ENCODE measurements around the gene POU2F2. TPM values are rescaled to one million over a fixed set of nuclear protein-coding genes. Genes with fewer than 3 reads are reported as not detected.

POU2F2 gene
- total and polyA plus RNA-seq, 2 experiments from 2014 or later, result 1.5 to 3.0 TPM

DNA sequence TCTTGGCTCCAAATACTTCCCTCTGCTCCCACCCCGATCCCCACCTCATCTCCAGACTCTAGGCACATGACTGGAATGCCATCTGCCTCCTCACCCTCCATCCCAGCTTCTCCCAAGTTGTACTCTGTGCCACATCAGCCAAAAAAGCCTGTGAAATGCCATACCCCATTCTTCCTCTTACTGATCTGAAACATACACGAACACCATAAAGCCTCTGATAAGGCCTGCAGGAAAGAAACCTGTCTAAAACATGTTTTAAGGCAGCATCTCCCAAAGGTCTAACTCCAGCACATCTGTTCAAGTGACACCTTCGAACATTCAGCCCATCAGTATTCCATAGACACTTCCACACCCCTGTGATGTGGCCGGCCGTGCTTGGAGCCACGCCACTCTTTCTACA, 67.8 kb downstream of the POU2F2 start:
- WGBS, 2 experiments (ENCODE audit: low coverage in 1 of 2, low lambda C conversion rate in 2 of 2, missing lambda C conversion rate in 2 of 2), result 67 to 69% methylated on average over 6 of the region's 6 CpGs

GRCh38 chr19:42062381-42062780, 69.9 kb downstream of the POU2F2 start:
- Histone ChIP-seq H3K27me3 (replicated peaks; ENCODE audit: insufficient read depth) (peaks cover 8% of the 10 kb centered on the region), H3K27ac (no peak overlapping the region), H3K4me2 (ENCODE audit: unreplicated experiment) (no peak overlapping the region), H3K4me3 (no peak overlapping the region), H3K9me3 (ENCODE audit: low read depth) (no peaks in the 10 kb centered on the region), H3K4me1 (ENCODE audit: insufficient read depth) (no peaks in the 10 kb centered on the region), H4K20me1 (ENCODE audit: insufficient read depth) (no peaks in the 10 kb centered on the region), H3K36me3 (ENCODE audit: low read depth) (no peaks in the 10 kb centered on the region), H2AFZ (no peak overlapping the region), H3K79me2 (ENCODE audit: insufficient read depth) (no peaks in the 10 kb centered on the region), H3K9ac (no peak overlapping the region), H3K9me2 (ENCODE audit: insufficient read depth) (no peaks in the 10 kb centered on the region), H3F3A (ENCODE audit: insufficient read depth) (no peaks in the 10 kb centered on the region)
- 89 to 93% methylated on average over 11 to 16 of the region's 16 CpGs for WGBS, 2 experiments (ENCODE audit: low coverage in 1 of 2, low lambda C conversion rate in 2 of 2, missing lambda C conversion rate in 2 of 2)
- no peak for TF ChIP-seq EZH2 (IDR thresholded peaks at IDR 0.05; ENCODE audit: insufficient read depth, poor library complexity, severe bottlenecking)
- TF ChIP-seq EZH2phosphoT487 (IDR thresholded peaks at IDR 0.05; ENCODE audit: insufficient read depth, low read depth), result no peak
- in situ Hi-C loops (cut with MboI), result no loop called here
- no peak for DNase-seq

More for the DNA sequence above, 67.8 kb downstream of the POU2F2 start:
- no peaks in the 10 kb centered on the region for H3K9me3 ChIP-seq (ENCODE audit: low read depth)
- H3K9me2 ChIP-seq (ENCODE audit: insufficient read depth), result no peaks in the 10 kb centered on the region
- no peaks in the 10 kb centered on the region for H3K79me2 ChIP-seq (ENCODE audit: insufficient read depth)
- no peak overlapping the region for H2AFZ ChIP-seq
- no peaks in the 10 kb centered on the region for H3F3A ChIP-seq (ENCODE audit: insufficient read depth)
- no peak overlapping the region for H3K4me3 ChIP-seq
- no peak overlapping the region for H3K27ac ChIP-seq
- no peaks in the 10 kb centered on the region for H3K36me3 ChIP-seq (ENCODE audit: low read depth)
- H4K20me1 ChIP-seq (ENCODE audit: insufficient read depth), result no peaks in the 10 kb centered on the region
- H3K27me3 ChIP-seq (replicated peaks; ENCODE audit: insufficient read depth), result peaks cover 24% of the 10 kb centered on the region
- TF ChIP-seq EZH2 (IDR thresholded peaks at IDR 0.05; ENCODE audit: insufficient read depth, poor library complexity, severe bottlenecking) (no peak), EZH2phosphoT487 (IDR thresholded peaks at IDR 0.05; ENCODE audit: insufficient read depth, low read depth) (no peak)
- no peaks in the 10 kb centered on the region for H3K4me1 ChIP-seq (ENCODE audit: insufficient read depth)
- DNase-seq, result no peak
- H3K4me2 ChIP-seq (ENCODE audit: unreplicated experiment), result no peak overlapping the region
- in situ Hi-C loops (cut with MboI), result no loop called here
- H3K9ac ChIP-seq, result no peak overlapping the region

DNA sequence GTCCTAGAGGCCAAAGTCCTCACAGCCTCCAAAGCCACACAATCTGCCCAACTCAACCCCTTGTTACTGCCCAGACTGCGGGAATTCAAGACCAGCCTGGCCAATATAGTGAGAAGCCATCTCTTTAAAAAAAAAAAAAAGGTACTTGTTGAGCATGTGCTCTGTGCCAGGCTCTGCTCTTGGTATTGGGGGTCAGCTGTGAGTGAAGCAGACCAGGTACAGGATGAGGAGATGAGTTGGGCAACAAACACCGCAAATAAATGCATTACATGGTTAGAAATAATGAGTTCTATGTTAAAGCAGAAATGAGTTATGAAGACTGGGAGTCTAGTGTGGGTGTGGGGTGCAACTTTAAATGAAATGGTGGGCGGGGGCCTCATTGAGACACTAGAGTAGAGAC, 72.1 kb downstream of the POU2F2 start:
- Histone ChIP-seq H3K4me1 (ENCODE audit: insufficient read depth) (no peaks in the 10 kb centered on the region), H3K79me2 (ENCODE audit: insufficient read depth) (no peaks in the 10 kb centered on the region), H3K9me2 (ENCODE audit: insufficient read depth) (no peaks in the 10 kb centered on the region), H4K20me1 (ENCODE audit: insufficient read depth) (no peaks in the 10 kb centered on the region), H3K27ac (no peak overlapping the region), H3K4me3 (no peak overlapping the region), H3K27me3 (replicated peaks; ENCODE audit: insufficient read depth) (no peaks in the 10 kb centered on the region), H3K4me2 (ENCODE audit: unreplicated experiment) (no peak overlapping the region), H2AFZ (no peak overlapping the region), H3K9ac (no peak overlapping the region), H3F3A (ENCODE audit: insufficient read depth) (no peaks in the 10 kb centered on the region), H3K9me3 (ENCODE audit: low read depth) (no peaks in the 10 kb centered on the region), H3K36me3 (ENCODE audit: low read depth) (no peaks in the 10 kb centered on the region)
- in situ Hi-C loops (cut with MboI), result no loop called here
- 70 to 76% methylated on average over 3 of the region's 3 CpGs for WGBS, 2 experiments (ENCODE audit: low coverage in 1 of 2, low lambda C conversion rate in 2 of 2, missing lambda C conversion rate in 2 of 2)
- no peak for DNase-seq
- TF ChIP-seq EZH2phosphoT487 (IDR thresholded peaks at IDR 0.05; ENCODE audit: insufficient read depth, low read depth) (no peak), EZH2 (IDR thresholded peaks at IDR 0.05; ENCODE audit: insufficient read depth, poor library complexity, severe bottlenecking) (no peak)

- in situ Hi-C loops (cut with MboI), result no loop called here
- no peak overlapping the region for H3K9ac ChIP-seq
- no peaks in the 10 kb centered on the region for H4K20me1 ChIP-seq (ENCODE audit: insufficient read depth)
- no peak overlapping the region for H3K4me3 ChIP-seq
- no peak overlapping the region for H2AFZ ChIP-seq
- no peak overlapping the region for H3K27ac ChIP-seq
- no peak for TF ChIP-seq EZH2phosphoT487 (IDR thresholded peaks at IDR 0.05; ENCODE audit: insufficient read depth, low read depth)
- no peak for TF ChIP-seq EZH2 (IDR thresholded peaks at IDR 0.05; ENCODE audit: insufficient read depth, poor library complexity, severe bottlenecking)
- H3K79me2 ChIP-seq (ENCODE audit: insufficient read depth), result no peaks in the 10 kb centered on the region
- no peaks in the 10 kb centered on the region for H3K9me3 ChIP-seq (ENCODE audit: low read depth)
- H3K4me2 ChIP-seq (ENCODE audit: unreplicated experiment), result no peak overlapping the region
- H3K9me2 ChIP-seq (ENCODE audit: insufficient read depth), result no peaks in the 10 kb centered on the region
- H3F3A ChIP-seq (ENCODE audit: insufficient read depth), result no peaks in the 10 kb centered on the region
- DNase-seq, result no peak
- no peaks in the 10 kb centered on the region for H3K27me3 ChIP-seq (replicated peaks; ENCODE audit: insufficient read depth)
- no peaks in the 10 kb centered on the region for H3K36me3 ChIP-seq (ENCODE audit: low read depth)
- H3K4me1 ChIP-seq (ENCODE audit: insufficient read depth), result no peaks in the 10 kb centered on the region
- WGBS, 2 experiments (ENCODE audit: low coverage in 1 of 2, low lambda C conversion rate in 2 of 2, missing lambda C conversion rate in 2 of 2), result 83 to 87% methylated on average over 13 of the region's 13 CpGs
These were observed 73.0 kb downstream of the POU2F2 start for GRCh38 chr19:42059196-42059595.

DNA sequence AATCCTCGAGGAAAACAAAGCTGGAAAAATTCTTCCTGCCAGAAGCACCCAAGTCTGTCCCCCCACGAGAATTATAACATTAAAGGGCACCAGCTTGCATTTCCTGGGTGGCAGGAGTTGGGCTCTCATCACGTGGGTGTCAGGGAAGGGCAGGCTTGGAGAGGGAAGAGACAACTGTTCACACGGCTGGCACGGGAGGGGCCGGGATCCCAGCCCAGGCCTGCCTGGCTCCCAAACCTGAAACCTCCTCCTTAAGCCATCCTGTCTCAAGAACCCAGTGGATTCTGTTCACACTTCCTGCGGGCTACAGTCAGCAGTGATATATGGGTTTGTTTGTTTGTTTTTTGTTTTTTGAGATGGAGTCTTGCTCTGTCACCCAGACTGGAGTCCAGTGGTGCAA, 74.4 kb downstream of the POU2F2 start:
- H3K4me1 ChIP-seq (ENCODE audit: insufficient read depth), result no peaks in the 10 kb centered on the region
- no peaks in the 10 kb centered on the region for H3F3A ChIP-seq (ENCODE audit: insufficient read depth)
- no peak overlapping the region for H3K4me3 ChIP-seq
- H3K36me3 ChIP-seq (ENCODE audit: low read depth), result no peaks in the 10 kb centered on the region
- no peak for TF ChIP-seq EZH2 (IDR thresholded peaks at IDR 0.05; ENCODE audit: insufficient read depth, poor library complexity, severe bottlenecking)
- no peak for TF ChIP-seq EZH2phosphoT487 (IDR thresholded peaks at IDR 0.05; ENCODE audit: insufficient read depth, low read depth)
- no peak overlapping the region for H3K9ac ChIP-seq
- no peak overlapping the region for H2AFZ ChIP-seq
- H3K27ac ChIP-seq, result no peak overlapping the region
- no peak for DNase-seq
- no peaks in the 10 kb centered on the region for H3K9me2 ChIP-seq (ENCODE audit: insufficient read depth)
- H3K27me3 ChIP-seq (replicated peaks; ENCODE audit: insufficient read depth), result no peaks in the 10 kb centered on the region
- no peaks in the 10 kb centered on the region for H3K79me2 ChIP-seq (ENCODE audit: insufficient read depth)
- H4K20me1 ChIP-seq (ENCODE audit: insufficient read depth), result no peaks in the 10 kb centered on the region
- no peak overlapping the region for H3K4me2 ChIP-seq (ENCODE audit: unreplicated experiment)
- no peaks in the 10 kb centered on the region for H3K9me3 ChIP-seq (ENCODE audit: low read depth)
- WGBS, 2 experiments (ENCODE audit: low coverage in 1 of 2, low lambda C conversion rate in 2 of 2, missing lambda C conversion rate in 2 of 2), result 51 to 56% methylated on average over 7 of the region's 7 CpGs
- in situ Hi-C loops (cut with MboI), result no loop called here
